Bronchial epithelial cell (primary cell): ENCODE measurements around the gene CT45A3. TPM values are rescaled to one million over a fixed set of nuclear protein-coding genes. Genes with fewer than 3 reads are reported as not detected.
"Not testable (repeated sequence)": the region's sequence is repeated elsewhere in the genome, so short reads cannot be mapped to it uniquely, and the experiment has no call there.

Experiments used
- DNase-seq: peaks from one replicate; pipeline ENCODE4 v3.0.0-alpha.2; 2010; ENCODE audit warnings: low read depth
- FAIRE-seq: peaks from 2 replicates; lab custom pipeline; 2011; peaks lifted over from hg19 to GRCh38; lab: Jason Lieb, UNC
- H3K27me3 ChIP-seq: 2 replicates; pipeline ENCODE4 v1.5.1; 2011; ENCODE audit warnings: low read length; ENCODE audit not compliant: control insufficient read depth, insufficient read depth
- H3K36me3 ChIP-seq: 2 replicates; pipeline ENCODE4 v1.5.1; 2011; ENCODE audit warnings: low read length; ENCODE audit not compliant: control insufficient read depth, insufficient read depth
- H3K4me3 ChIP-seq: 2 replicates; pipeline ENCODE4 v1.5.1; 2011; ENCODE audit warnings: mild to moderate bottlenecking, low read depth, low read length, control low read depth
- total RNA-seq: library from RNA; depleted of rRNA; stranded (reverse); fragments of >200 nt; gene quantifications from 2 replicates; pipeline ENCODE4 v1.2.1, GENCODE V29; 2014
- TF ChIP-seq, protein P1 (sequence below): IDR thresholded peaks from 2 replicates; pipeline ENCODE4 v1.5.1; 2011; ENCODE audit warnings: mild to moderate bottlenecking, moderate library complexity, low read length, control low read depth, inconsistent platforms; ENCODE audit not compliant: insufficient read depth, severe bottlenecking

The CT45A3 gene, protein sequence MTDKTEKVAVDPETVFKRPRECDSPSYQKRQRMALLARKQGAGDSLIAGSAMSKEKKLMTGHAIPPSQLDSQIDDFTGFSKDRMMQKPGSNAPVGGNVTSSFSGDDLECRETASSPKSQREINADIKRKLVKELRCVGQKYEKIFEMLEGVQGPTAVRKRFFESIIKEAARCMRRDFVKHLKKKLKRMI
- not detected in 2 replicates for total RNA-seq

- not testable (repeated sequence) for FAIRE-seq, H3K36me3 ChIP-seq, H3K4me3 ChIP-seq, H3K27me3 ChIP-seq, DNase-seq
These were observed at the start of gene CT45A3 for GRCh38 chrX:135768091-135768490. TSS of gene CT45A3 (minus strand) at chrX:135768191. CDS start at chrX:135764444, 3,747 bp downstream.

GRCh38 chrX:135802687-135803086, 34.7 kb upstream of the CT45A3 start, which contains the start of gene CT45A6:
TSS of gene CT45A6 (minus strand) at chrX:135802787. CDS start at chrX:135798993, 3,794 bp downstream.
- H3K36me3 ChIP-seq, H3K4me3 ChIP-seq, DNase-seq, FAIRE-seq, H3K27me3 ChIP-seq: not testable (repeated sequence)

DNA sequence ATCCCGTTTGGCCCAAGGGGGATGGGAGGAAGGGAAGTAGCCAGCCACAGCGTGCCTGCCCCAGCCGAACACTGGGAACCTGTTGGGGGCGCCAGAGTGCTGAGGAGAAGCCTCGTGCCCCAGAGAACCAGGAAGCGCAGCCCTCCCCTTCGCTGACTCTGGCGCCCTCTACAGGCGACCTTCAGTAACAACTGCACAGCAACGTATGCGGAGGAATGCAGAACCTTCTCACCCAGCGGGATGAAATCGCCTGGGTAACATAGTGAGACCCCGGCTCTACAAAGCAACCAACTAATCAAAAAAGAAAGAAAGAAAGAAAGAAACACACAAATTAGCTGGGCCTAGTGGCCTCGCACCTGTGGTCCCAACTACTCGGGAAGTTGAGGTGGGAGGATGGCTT, 17.4 kb upstream of the CT45A3 start, which contains the start of gene CT45A5:
Gene CT45A5, minus strand, starts transcription at position 101 of the 400 bp plus-strand sequence. CDS start 3,774 bp downstream, outside the sequence.
- H3K27me3 ChIP-seq, FAIRE-seq, DNase-seq, H3K4me3 ChIP-seq, H3K36me3 ChIP-seq: not testable (repeated sequence)

GRCh38 chrX:135744739-135745138, 23.3 kb downstream of the CT45A3 start:
- DNase-seq, H3K36me3 ChIP-seq, FAIRE-seq, H3K4me3 ChIP-seq, H3K27me3 ChIP-seq: not testable (repeated sequence)

DNA sequence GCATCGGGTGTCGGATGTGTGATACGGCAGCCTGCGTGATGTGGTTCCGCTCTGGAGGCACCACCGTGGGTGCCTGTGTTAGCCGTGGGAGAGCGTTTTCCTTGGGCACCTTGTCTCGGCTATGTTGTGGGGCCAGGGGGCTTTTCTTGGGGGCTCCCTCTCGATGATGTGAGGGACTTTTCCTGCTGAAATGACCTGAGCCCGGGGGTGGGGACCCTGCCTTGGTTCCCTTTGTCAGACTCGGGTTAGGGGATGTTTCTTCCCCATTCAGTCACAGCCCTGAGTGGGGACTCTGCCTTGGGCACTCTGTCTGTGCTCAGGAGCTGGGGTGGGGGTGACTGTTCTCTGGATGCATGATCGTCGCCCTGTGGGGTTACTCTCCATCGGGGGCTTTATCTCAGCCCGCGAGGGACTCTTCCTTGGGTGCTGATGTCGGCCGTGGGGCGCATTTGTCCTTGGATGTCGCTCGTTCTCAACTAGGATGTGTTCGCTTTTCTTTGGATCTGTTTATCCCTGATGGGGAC, 26.7 kb downstream of the CT45A3 start:
- no peaks in the 10 kb centered on the region for H3K36me3 ChIP-seq
- no peaks in the 10 kb centered on the region for H3K27me3 ChIP-seq
- no peak overlapping the region for H3K4me3 ChIP-seq
- TF ChIP-seq, protein P1, sequence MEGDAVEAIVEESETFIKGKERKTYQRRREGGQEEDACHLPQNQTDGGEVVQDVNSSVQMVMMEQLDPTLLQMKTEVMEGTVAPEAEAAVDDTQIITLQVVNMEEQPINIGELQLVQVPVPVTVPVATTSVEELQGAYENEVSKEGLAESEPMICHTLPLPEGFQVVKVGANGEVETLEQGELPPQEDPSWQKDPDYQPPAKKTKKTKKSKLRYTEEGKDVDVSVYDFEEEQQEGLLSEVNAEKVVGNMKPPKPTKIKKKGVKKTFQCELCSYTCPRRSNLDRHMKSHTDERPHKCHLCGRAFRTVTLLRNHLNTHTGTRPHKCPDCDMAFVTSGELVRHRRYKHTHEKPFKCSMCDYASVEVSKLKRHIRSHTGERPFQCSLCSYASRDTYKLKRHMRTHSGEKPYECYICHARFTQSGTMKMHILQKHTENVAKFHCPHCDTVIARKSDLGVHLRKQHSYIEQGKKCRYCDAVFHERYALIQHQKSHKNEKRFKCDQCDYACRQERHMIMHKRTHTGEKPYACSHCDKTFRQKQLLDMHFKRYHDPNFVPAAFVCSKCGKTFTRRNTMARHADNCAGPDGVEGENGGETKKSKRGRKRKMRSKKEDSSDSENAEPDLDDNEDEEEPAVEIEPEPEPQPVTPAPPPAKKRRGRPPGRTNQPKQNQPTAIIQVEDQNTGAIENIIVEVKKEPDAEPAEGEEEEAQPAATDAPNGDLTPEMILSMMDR: no peak
- FAIRE-seq (no peak), DNase-seq (no peak)

DNA sequence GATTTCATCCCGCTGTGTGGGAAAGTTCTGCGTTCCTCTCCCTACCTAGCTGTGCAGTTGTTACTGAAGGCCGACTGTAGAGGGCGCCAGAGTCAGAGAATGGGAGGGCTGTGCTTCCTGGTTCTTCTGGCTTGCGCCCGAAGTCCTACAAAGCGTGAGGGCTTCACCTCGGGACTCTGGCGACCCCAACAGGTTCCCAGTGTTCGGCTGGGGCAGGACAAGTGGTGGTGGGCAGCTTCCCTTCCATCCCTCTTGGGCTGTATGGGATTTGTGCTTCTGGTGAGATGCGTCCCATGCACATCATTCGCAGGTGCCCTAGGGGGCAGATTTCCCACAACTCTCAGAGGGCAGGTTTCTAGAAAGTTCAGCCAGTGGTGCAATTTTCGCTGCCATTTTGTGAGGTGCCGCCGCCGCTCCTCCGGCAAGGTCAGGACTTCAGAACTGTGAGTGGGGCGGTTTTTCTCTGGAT, 27.3 kb downstream of the CT45A3 start:
- Histone ChIP-seq H3K4me3 (no peak overlapping the region), H3K27me3 (no peaks in the 10 kb centered on the region), H3K36me3 (no peaks in the 10 kb centered on the region)
- FAIRE-seq (no peak), DNase-seq (no peak)
- TF ChIP-seq, protein P1: peak; percentile 30

DNA sequence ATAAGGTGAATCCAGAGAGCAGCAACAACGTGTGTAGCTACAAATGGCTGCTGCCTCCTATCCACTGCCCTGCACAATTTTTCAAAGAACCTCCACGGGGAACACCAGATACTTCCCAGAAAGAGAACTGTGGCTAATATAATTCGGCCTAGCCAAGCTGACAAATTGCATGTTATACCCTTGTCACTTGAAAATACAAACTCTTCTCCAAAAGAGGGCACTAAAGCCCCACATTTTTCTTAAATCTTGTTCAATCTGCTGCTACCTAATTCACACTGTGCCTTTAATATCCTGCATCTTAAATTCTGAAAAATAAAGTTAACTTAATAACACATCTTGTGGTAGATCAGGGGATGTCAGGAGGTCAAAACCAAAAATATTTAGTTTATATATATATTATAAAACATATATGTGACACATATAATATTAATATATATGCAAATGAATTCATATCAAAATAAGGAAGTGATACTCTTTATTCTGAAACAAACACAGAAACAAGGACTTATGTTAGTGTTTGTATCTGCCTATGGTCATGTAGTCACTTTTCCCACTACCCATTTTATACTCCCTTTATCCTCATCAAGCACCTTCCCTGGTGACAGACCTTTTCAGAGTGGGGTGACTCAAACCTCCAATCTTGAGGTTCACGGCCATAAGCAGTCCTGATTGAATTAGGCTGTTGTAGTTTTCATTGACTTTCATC, 30.5 kb downstream of the CT45A3 start:
- TF ChIP-seq, protein P1: no peak
- DNase-seq (no peak), FAIRE-seq (no peak)
- Histone ChIP-seq H3K4me3 (no peak overlapping the region), H3K36me3 (no peaks in the 10 kb centered on the region), H3K27me3 (no peaks in the 10 kb centered on the region)

- H3K4me3 ChIP-seq, H3K27me3 ChIP-seq, DNase-seq, H3K36me3 ChIP-seq, FAIRE-seq: not testable (repeated sequence)
These were observed 33.3 kb downstream of the CT45A3 start for GRCh38 chrX:135734666-135735065.
